ENCODE results near the gene SNAPC4.

- TF ChIP-seq POLR2A (IDR thresholded peaks at IDR 0.05; ENCODE audit: low read length) = no peak
- TF ChIP-seq GATA1 (IDR thresholded peaks at IDR 0.05; ENCODE audit: low read depth, low read length) = no peak
Observed at GRCh38 chr9:136419092-136419420, 19.1 kb upstream of the SNAPC4 start.

Data from erythroblast (primary cell).